SU-DHL-6 (cell line): ENCODE data around the gene SUCO.

ENCODE experiments used
- CTCF ChIP-seq: fragments of 200-600 bp; sonication (generic); IDR thresholded peaks from one replicate; pipeline ENCODE4 v1.5.1; 2017; ENCODE audit warnings: antibody characterized with exemption, mild to moderate bottlenecking, low read length, moderate library complexity; ENCODE audit not compliant: insufficient read depth, poor library complexity, severe bottlenecking
- EZH2phosphoT487 ChIP-seq: fragments of 200-600 bp; sonication (generic), shearing (Covaris generic); conservative IDR thresholded peaks from 2 replicates; pipeline ENCODE4 v1.6.1; 2018; ENCODE audit warnings: mild to moderate bottlenecking, antibody characterized with exemption, low read length, moderate library complexity, mixed read lengths

- TF ChIP-seq CTCF (no peak), EZH2phosphoT487 (no peak)
These were observed 17.5 kb upstream of the SUCO start for GRCh38 chr1:172515436-172515835.
